Osteoblast (primary cell): ENCODE data around the gene ASCC1. TPM values are rescaled to one million over a fixed set of nuclear protein-coding genes. Genes with fewer than 3 reads are reported as not detected.

Source experiments
- DNase-seq: peaks from one replicate; pipeline ENCODE4 v3.0.0; 2011; ENCODE audit warnings: low spot score, mixed read lengths; ENCODE audit not compliant: insufficient read length; ENCODE audit errors: missing footprints
- H2AFZ ChIP-seq: 2 replicates; pipeline ENCODE4 v1.6.0; 2011; ENCODE audit warnings: mild to moderate bottlenecking, low read length
- H3K27ac ChIP-seq: 2 replicates; pipeline ENCODE4 v1.5.1; 2011; ENCODE audit warnings: mild to moderate bottlenecking, low read depth, low read length, moderate library complexity
- H3K27me3 ChIP-seq: 2 replicates; pipeline ENCODE4 v1.6.0; 2012; ENCODE audit warnings: mild to moderate bottlenecking, control low read depth, inconsistent platforms, low read length, moderate library complexity; ENCODE audit not compliant: insufficient read depth
- H3K36me3 ChIP-seq: 2 replicates; pipeline ENCODE4 v1.5.1; 2011; ENCODE audit warnings: mild to moderate bottlenecking, low read length, control low read depth, moderate library complexity; ENCODE audit not compliant: insufficient read depth
- H3K4me1 ChIP-seq: 2 replicates; pipeline ENCODE4 v1.5.1; 2011; ENCODE audit warnings: mild to moderate bottlenecking, low read length, control low read depth, moderate library complexity; ENCODE audit not compliant: insufficient read depth
- H3K4me2 ChIP-seq: 2 replicates; pipeline ENCODE4 v1.6.0; 2011; ENCODE audit warnings: mild to moderate bottlenecking, low read length; ENCODE audit not compliant: insufficient read depth
- H3K4me3 ChIP-seq: fragments of 200-600 bp; sonication (generic); 3 replicates; pipeline ENCODE4 v1.5.1; 2012; ENCODE audit warnings: mild to moderate bottlenecking, low read length, inconsistent platforms; ENCODE audit not compliant: insufficient read depth
- H3K79me2 ChIP-seq: 2 replicates; pipeline ENCODE4 v1.6.0; 2012; ENCODE audit warnings: mild to moderate bottlenecking, low read length, control low read depth, inconsistent platforms; ENCODE audit not compliant: insufficient read depth
- H3K9me3 ChIP-seq: 2 replicates; pipeline ENCODE4 v1.5.1; 2011; ENCODE audit warnings: low read depth, low read length, control low read depth
- H4K20me1 ChIP-seq: 2 replicates; pipeline ENCODE4 v1.6.0; 2012; ENCODE audit warnings: mild to moderate bottlenecking, low read length, control low read depth; ENCODE audit not compliant: insufficient read depth
- total RNA-seq: library from RNA; depleted of rRNA; stranded (reverse); fragments of >200 nt; gene quantifications from 2 replicates; pipeline ENCODE4 v1.2.3, GENCODE V29; 2012
- TF ChIP-seq, protein P1 (sequence below): IDR thresholded peaks from 2 replicates; pipeline ENCODE4 v1.5.1; 2011; ENCODE audit warnings: mild to moderate bottlenecking, low read depth, low read length, moderate library complexity; ENCODE audit errors: extremely low read depth

Gene ASCC1
- total RNA-seq, 1 donor: 40.2 TPM

DNA sequence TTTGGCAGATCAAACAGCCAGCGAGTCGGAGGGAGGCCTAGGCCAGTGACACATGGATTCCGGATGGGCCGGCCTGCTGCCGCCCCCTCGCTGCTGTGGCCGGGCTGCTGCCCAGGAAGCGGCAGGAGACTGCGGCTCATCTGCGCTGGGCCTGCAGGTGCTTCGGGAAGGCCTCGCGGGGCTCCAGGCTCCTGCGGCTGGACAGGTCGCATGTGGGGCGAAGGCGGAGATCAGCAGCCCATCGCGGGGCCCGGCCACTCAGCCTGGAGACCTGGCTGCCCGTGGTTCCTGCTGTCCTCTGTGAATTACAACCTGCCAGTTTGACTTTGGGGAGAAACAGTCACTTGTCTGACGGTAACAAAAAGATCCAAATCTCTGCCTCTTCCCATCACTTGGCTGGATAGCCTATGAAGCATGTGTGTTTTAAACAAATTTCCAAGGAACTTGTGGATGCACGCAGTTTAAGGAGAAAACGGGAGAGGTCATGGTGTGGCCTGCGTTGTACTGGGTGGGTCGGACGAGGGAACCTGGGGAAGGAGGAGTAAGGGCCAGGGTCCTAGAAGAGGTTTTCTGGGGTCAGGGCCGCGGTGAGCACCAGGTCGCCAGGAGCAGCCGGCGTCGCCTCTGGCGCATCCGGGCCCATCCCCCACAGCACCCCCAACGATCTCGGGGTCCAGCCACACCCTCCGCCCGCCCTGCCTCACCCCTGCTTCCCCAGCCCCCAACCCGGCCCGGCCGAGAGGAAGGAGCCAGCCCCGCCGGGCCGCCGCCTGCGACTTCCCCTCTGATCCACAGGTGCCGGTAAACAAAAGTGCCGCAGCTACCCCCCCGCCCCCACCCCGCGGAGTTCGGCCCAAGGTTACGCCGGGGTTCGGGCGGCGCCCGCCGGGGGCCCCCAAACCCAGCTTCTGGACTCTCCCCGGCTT lies 129.3 kb downstream of the ASCC1 start:
- Histone ChIP-seq H2AFZ (no peak overlapping the region), H3K4me3 (no peak overlapping the region), H3K27me3 (peaks cover 57% of the 10 kb centered on the region), H3K36me3 (no peaks in the 10 kb centered on the region), H3K27ac (no peak overlapping the region), H3K4me2 (no peak overlapping the region), H3K9me3 (no peaks in the 10 kb centered on the region), H3K79me2 (no peaks in the 10 kb centered on the region), H3K4me1 (peaks cover 4% of the 10 kb centered on the region), H4K20me1 (no peaks in the 10 kb centered on the region)
- TF ChIP-seq, protein P1, sequence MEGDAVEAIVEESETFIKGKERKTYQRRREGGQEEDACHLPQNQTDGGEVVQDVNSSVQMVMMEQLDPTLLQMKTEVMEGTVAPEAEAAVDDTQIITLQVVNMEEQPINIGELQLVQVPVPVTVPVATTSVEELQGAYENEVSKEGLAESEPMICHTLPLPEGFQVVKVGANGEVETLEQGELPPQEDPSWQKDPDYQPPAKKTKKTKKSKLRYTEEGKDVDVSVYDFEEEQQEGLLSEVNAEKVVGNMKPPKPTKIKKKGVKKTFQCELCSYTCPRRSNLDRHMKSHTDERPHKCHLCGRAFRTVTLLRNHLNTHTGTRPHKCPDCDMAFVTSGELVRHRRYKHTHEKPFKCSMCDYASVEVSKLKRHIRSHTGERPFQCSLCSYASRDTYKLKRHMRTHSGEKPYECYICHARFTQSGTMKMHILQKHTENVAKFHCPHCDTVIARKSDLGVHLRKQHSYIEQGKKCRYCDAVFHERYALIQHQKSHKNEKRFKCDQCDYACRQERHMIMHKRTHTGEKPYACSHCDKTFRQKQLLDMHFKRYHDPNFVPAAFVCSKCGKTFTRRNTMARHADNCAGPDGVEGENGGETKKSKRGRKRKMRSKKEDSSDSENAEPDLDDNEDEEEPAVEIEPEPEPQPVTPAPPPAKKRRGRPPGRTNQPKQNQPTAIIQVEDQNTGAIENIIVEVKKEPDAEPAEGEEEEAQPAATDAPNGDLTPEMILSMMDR: no peak
- peak; percentile 56 for DNase-seq

DNA sequence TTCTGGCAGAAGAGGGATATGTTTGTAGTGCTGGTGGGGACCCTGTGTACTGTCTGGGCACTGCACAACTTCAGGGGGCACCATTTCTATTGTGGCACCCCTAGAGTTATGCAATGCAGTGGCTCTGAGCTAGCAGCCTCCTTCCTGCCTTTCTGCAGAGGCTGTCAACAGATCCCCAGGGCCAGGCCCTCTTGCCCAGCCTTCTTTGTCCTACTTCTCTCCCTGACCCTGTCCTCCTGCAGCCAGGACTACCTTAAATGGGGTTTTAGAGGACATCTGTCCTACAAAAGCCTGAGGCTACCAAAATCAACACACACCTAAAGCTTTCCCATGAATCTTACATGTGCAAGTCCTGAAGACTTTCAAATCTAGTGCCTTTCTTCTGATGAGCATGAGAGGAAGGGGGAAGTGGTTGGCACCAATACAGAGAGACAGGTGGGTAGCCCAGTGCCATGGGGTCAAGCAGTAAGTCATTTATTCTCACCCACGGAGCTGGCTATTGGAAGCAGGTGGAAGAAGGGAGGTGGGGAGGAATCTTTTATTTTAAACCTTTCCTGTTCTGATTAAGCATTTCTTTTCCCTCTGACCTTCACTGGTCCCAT lies 130.1 kb downstream of the ASCC1 start:
- no peaks in the 10 kb centered on the region for H3K9me3 ChIP-seq
- peaks cover 4% of the 10 kb centered on the region for H3K4me1 ChIP-seq
- H3K27me3 ChIP-seq: peaks cover 62% of the 10 kb centered on the region
- H4K20me1 ChIP-seq: no peaks in the 10 kb centered on the region
- H3K79me2 ChIP-seq: no peaks in the 10 kb centered on the region
- H3K4me2 ChIP-seq: no peak overlapping the region
- no peaks in the 10 kb centered on the region for H3K36me3 ChIP-seq
- no peak overlapping the region for H3K4me3 ChIP-seq
- DNase-seq: peak; percentile 80
- no peak overlapping the region for H3K27ac ChIP-seq
- H2AFZ ChIP-seq: no peak overlapping the region
- TF ChIP-seq, protein P1: no peak

DNA sequence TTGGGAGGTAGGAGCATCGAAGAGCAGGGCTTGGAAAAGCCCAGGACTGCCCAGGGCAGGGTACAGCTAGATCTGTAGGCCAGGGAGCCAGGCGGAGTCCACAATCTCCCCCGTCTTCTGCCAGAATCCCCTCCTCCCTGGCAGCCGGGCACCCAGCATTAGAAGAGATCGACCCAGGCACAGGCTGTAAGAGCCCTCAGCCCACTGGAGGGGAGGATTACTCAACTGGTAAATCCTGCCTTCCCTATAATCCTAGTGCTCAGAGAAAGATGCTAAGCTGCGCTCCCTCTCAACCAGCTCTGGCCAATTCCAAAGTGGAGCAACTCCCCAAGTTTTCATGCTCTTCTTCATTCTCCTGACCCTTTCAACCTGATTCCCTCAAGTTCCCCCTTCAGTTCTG lies 130.9 kb downstream of the ASCC1 start:
- no peaks in the 10 kb centered on the region for H4K20me1 ChIP-seq
- H3K4me3 ChIP-seq: no peak overlapping the region
- no peaks in the 10 kb centered on the region for H3K9me3 ChIP-seq
- peaks cover 58% of the 10 kb centered on the region for H3K27me3 ChIP-seq
- H3K4me1 ChIP-seq: peaks cover 4% of the 10 kb centered on the region
- no peak overlapping the region for H2AFZ ChIP-seq
- H3K27ac ChIP-seq: no peak overlapping the region
- no peaks in the 10 kb centered on the region for H3K79me2 ChIP-seq
- DNase-seq: no peak
- TF ChIP-seq, protein P1: no peak
- H3K36me3 ChIP-seq: no peaks in the 10 kb centered on the region
- no peak overlapping the region for H3K4me2 ChIP-seq
